K562 (cell line): ENCODE results near the gene FBXL3. TPM values are rescaled to one million over a fixed set of nuclear protein-coding genes. Genes with fewer than 3 reads are reported as not detected.
A peak's percentile ranks its signal among the peaks of the same experiment; 100 is the strongest.

Experiments
- ATAC-seq: fragments of 200-7000 bp; cut with Tn5 transposase; 3 replicates; pipeline ENCODE4 v1.9.1; 2020; ENCODE audit warnings: moderate library complexity
- BruUV-seq: library from RNA; stranded (reverse); fragments of 400-500 nt; replicated peaks from 2 replicates; lab custom pipeline; 2021; lab: Mats Ljungman, UMichigan
- CTCF ChIA-PET: fragments of 300-600 bp; formaldehyde crosslinking; extraction: SDS; loops from one replicate; lab custom pipeline; 2021; ENCODE audit warnings: low intra/inter-chr PET ratio; lab: Yijun Ruan, JAX
- POLR2A ChIA-PET: fragments of 300-600, 350-650 bp; sonication (Branson Sonifier 250); formaldehyde crosslinking; extraction: SDS; loops from one replicate; lab custom pipeline; 2021; ENCODE audit warnings: antibody characterized with exemption, inconsistent platforms; lab: Yijun Ruan, JAX
- DNase-seq, 4 experiments: peaks; one replicate each; pipeline versions ENCODE4 v3.0.0 to v3.0.0-alpha.2; 2011 to 2018; ENCODE audit warnings: low spot score in 3 of 4, mixed read lengths in 3 of 4; ENCODE audit errors: extremely low read depth in 1 of 4
- FAIRE-seq: peaks from 2 replicates; lab custom pipeline; 2011; peaks lifted over from hg19 to GRCh38; lab: Jason Lieb, UNC
- H2AFZ ChIP-seq: 2 replicates; pipeline ENCODE4 v1.6.0; 2011; ENCODE audit warnings: low read depth, low read length, control low read depth, inconsistent platforms
- H3K27ac ChIP-seq: fragments of 200-600 bp; 3 replicates; pipeline ENCODE4 v1.8.0; 2011; ENCODE audit warnings: low read depth, mild to moderate bottlenecking, control low read depth, inconsistent platforms, low read length, moderate library complexity, mixed read lengths; ENCODE audit errors: extremely low read depth
- H3K27me3 ChIP-seq, 2 experiments: fragments of 300-600 bp in 1 of 2; 2 replicates in 1 of 2; 3 replicates in 1 of 2; pipeline versions ENCODE4 v1.6.0 to v1.8.0; 2011; ENCODE audit warnings: inconsistent platforms in 2 of 2, low read length in 2 of 2, mild to moderate bottlenecking in 1 of 2, mixed read lengths in 1 of 2, moderate library complexity in 1 of 2; ENCODE audit not compliant: control insufficient read depth in 2 of 2, insufficient read depth in 2 of 2
- H3K36me3 ChIP-seq: fragments of 300-600 bp; 3 replicates; pipeline ENCODE4 v1.8.0; 2011; ENCODE audit warnings: mild to moderate bottlenecking, low read length, inconsistent platforms; ENCODE audit not compliant: control insufficient read depth, insufficient read depth
- H3K4me1 ChIP-seq, 2 experiments: fragments of 200-600 bp in 1 of 2; replicated peaks in 1 of 2; 2 replicates in 1 of 2; 3 replicates in 1 of 2; pipeline versions ENCODE4 v1.5.1 to v1.8.0; 2011; ENCODE audit warnings: inconsistent platforms in 2 of 2, low read length in 2 of 2, mild to moderate bottlenecking in 1 of 2, mixed read lengths in 1 of 2, moderate library complexity in 1 of 2; ENCODE audit not compliant: control insufficient read depth in 2 of 2, insufficient read depth in 2 of 2
- H3K4me2 ChIP-seq: 2 replicates; pipeline ENCODE4 v1.6.1; 2011; ENCODE audit warnings: low read length, control low read depth, inconsistent platforms, mixed read lengths; ENCODE audit not compliant: insufficient read depth
- H3K4me3 ChIP-seq: fragments of 200-600 bp; sonication (generic), shearing (Covaris generic); 2 replicates; pipeline ENCODE4 v1.5.1; 2016; ENCODE audit warnings: control low read depth, inconsistent platforms
- H3K79me2 ChIP-seq: fragments of 200-600 bp; 3 replicates; pipeline ENCODE4 v1.8.0; 2011; ENCODE audit warnings: low read length, inconsistent platforms; ENCODE audit not compliant: control insufficient read depth, insufficient read depth
- H3K9ac ChIP-seq, 2 experiments: 2 replicates each; pipeline versions ENCODE4 v1.6.0 to v1.6.1; 2011; ENCODE audit warnings: low read depth in 2 of 2, low read length in 2 of 2, control low read depth in 1 of 2, inconsistent platforms in 1 of 2, mild to moderate bottlenecking in 1 of 2, mixed read lengths in 1 of 2; ENCODE audit not compliant: insufficient read depth in 1 of 2
- H3K9me1 ChIP-seq: one replicate; pipeline ENCODE4 v1.6.0; 2011; ENCODE audit warnings: inconsistent platforms, mild to moderate bottlenecking, low read length, moderate library complexity; ENCODE audit not compliant: control insufficient read depth, insufficient read depth
- H3K9me3 ChIP-seq: replicated peaks from 2 replicates; pipeline ENCODE4 v1.5.1; 2011; ENCODE audit warnings: low read depth, low read length, inconsistent platforms; ENCODE audit not compliant: control insufficient read depth, insufficient read depth
- H4K20me1 ChIP-seq: replicated peaks from 2 replicates; pipeline ENCODE4 v1.6.1; 2011; ENCODE audit warnings: low read length, inconsistent platforms, mixed read lengths; ENCODE audit not compliant: control insufficient read depth, insufficient read depth
- AFF1 ChIP-seq, 2 experiments: fragments of 450-650 bp; IDR thresholded peaks; 2 replicates each; pipeline ENCODE4 v1.6.1; 2018; ENCODE audit warnings: mild to moderate bottlenecking in 2 of 2, low read depth in 1 of 2; ENCODE audit not compliant: partially characterized antibody in 2 of 2
- CBFA2T2 ChIP-seq: fragments of 450-650 bp; conservative IDR thresholded peaks from 2 replicates; pipeline ENCODE4 v1.6.1; 2017; ENCODE audit warnings: mild to moderate bottlenecking
- CREB3L1 ChIP-seq: fragments of 450-650 bp; IDR thresholded peaks from 2 replicates; pipeline ENCODE4 v1.6.1; 2014; ENCODE audit warnings: low read depth, mild to moderate bottlenecking, moderate library complexity, borderline replicate concordance
- MIER1 ChIP-seq: fragments of 450-650 bp; IDR thresholded peaks from 2 replicates; pipeline ENCODE4 v1.6.1; 2016; ENCODE audit warnings: antibody characterized with exemption, mild to moderate bottlenecking, low read depth
- NCOA4 ChIP-seq: fragments of 450-650 bp; IDR thresholded peaks from 2 replicates; pipeline ENCODE4 v1.6.1; 2018; ENCODE audit warnings: mild to moderate bottlenecking; ENCODE audit not compliant: partially characterized antibody
- SP1 ChIP-seq: sonication (generic); formaldehyde crosslinking; IDR thresholded peaks from 2 replicates; pipeline ENCODE4 v1.8.1; 2022; ENCODE audit warnings: mild to moderate bottlenecking, missing genetic modification reagents
- TCF7L2 ChIP-seq: fragments of 150-350 bp; IDR thresholded peaks from 2 replicates; pipeline ENCODE4 v1.6.1; 2016; ENCODE audit warnings: low read depth, mild to moderate bottlenecking, low read length, moderate library complexity
- ZNF121 ChIP-seq: sonication (generic); formaldehyde crosslinking; conservative IDR thresholded peaks from 2 replicates; pipeline ENCODE4 v1.8.0; 2022; ENCODE audit warnings: missing genetic modification reagents
- ZNF263 ChIP-seq: sonication (generic); formaldehyde crosslinking; IDR thresholded peaks from 2 replicates; pipeline ENCODE4 v1.8.0; 2022; ENCODE audit warnings: mild to moderate bottlenecking, missing genetic modification reagents, borderline replicate concordance
- WGBS: fragments of 100-300 bp; shearing (Covaris generic); methylation state at CpG from one replicate; pipeline ENCODE4 v1.1.6; 2016; ENCODE audit warnings: low coverage, mixed read lengths; ENCODE audit not compliant: insufficient coverage; ENCODE audit errors: missing lambda C conversion rate; 5-methylcytosine and 5-hydroxymethylcytosine counted together
- in situ Hi-C: fragments of 300-500 bp; cut with MboI; formaldehyde crosslinking; loops from 4 replicates; pipeline ENCODE4 v1.15.0; 2018; ENCODE audit warnings: inconsistent platforms, mixed read lengths
- intact Hi-C: fragments of 100-400 bp; cut with micrococcal nuclease; formaldehyde crosslinking; loops from 2 replicates; pipeline ENCODE4 v1.14.2; 2022
- polyA plus RNA-seq, 8 experiments: library from polyadenylated mRNA; depleted of rRNA in 4 of 8; stranded (reverse) in 5 of 8; unstranded in 3 of 8; fragments of >200 nt; fragmentation: Nextera tagmentation in 2 of 8; fragmentation: Illumina TruSeq in 1 of 8; extraction: Ambion mirVana in 2 of 8; extraction: Trizol in 1 of 8; gene quantifications; 2 replicates each; pipeline versions ENCODE4 v1.2.1 to v1.2.3, GENCODE V29; 2011 to 2014; ENCODE audit warnings: inconsistent platforms in 1 of 8, missing spikeins in 1 of 8
- total RNA-seq, 7 experiments: library from RNA; depleted of rRNA in 6 of 7; stranded (reverse); fragments of >200 nt in 6 of 7; fragmentation: Illumina TruSeq in 2 of 7; extraction: Trizol in 2 of 7; gene quantifications; 2 replicates each; pipeline versions ENCODE4 v1.2.1 to v1.2.3, GENCODE V29; 2011 to 2021; ENCODE audit warnings: low replicate concordance in 1 of 7

The FBXL3 gene
- total and polyA plus RNA-seq, 9 of the 15 experiments (the other 6 are each of a cell fraction or from before 2014, with no cell fraction given): 3.8 to 16.4 (median 12.6) TPM

- no peak for DNase-seq
- H3K79me2 ChIP-seq: no peaks in the 10 kb centered on the region
- FAIRE-seq: no peak
- peaks cover 0 to 4% of the 10 kb centered on the region in 2 experiments; a peak in 2 of 5 replicates for H3K4me1 ChIP-seq
- no peak overlapping the region for H3K4me3 ChIP-seq
- no peak overlapping the region for H3K9ac ChIP-seq
- no TSS peak for BruUV-seq
- TF ChIP-seq ZNF121 (CRISPR knock-in tag): 0 out of 2 replicates have a peak, but pooled peaks have one; percentile 9
- no peak for TF ChIP-seq TCF7L2
- H2AFZ ChIP-seq: no peak overlapping the region
- H3K9me3 ChIP-seq: no peaks in the 10 kb centered on the region
- H3K36me3 ChIP-seq: no peaks in the 10 kb centered on the region
- no peaks in the 10 kb centered on the region for H3K9me1 ChIP-seq
- CTCF ChIA-PET: no interaction called here
- no peak overlapping the region for H3K4me2 ChIP-seq
- intact Hi-C loops (loop anchor here (10.0 kb wide), 1 partner anchor 1109 kb away; no protein-coding TSS in a partner anchor), in situ Hi-C loops (no loop called here)
- WGBS: 25% methylated on average over 4 of the region's 5 CpGs
- no peak overlapping the region for H3K27ac ChIP-seq
- H4K20me1 ChIP-seq: no peaks in the 10 kb centered on the region
- ATAC-seq: no peak
- no peaks in the 10 kb centered on the region; a peak in 2 of 5 replicates for H3K27me3 ChIP-seq
- POLR2A ChIA-PET: no interaction called here
Measured at GRCh38 chr13:76983676-76984075, 43.3 kb downstream of the FBXL3 start.

- ATAC-seq: no peak
Measured at GRCh38 chr13:76982061-76982460, 44.9 kb downstream of the FBXL3 start.

More at GRCh38 chr13:76982061-76982460, 44.9 kb downstream of the FBXL3 start:
- Histone ChIP-seq H3K27me3 (peaks cover 0 to 4% of the 10 kb centered on the region in 2 experiments; a peak in 3 of 5 replicates), H3K9me3 (no peaks in the 10 kb centered on the region), H4K20me1 (no peaks in the 10 kb centered on the region), H3K4me1 (peaks cover 0 to 4% of the 10 kb centered on the region in 2 experiments; a peak in 2 of 5 replicates), H3K79me2 (no peaks in the 10 kb centered on the region), H3K9ac (no peak overlapping the region), H3K4me3 (no peak overlapping the region), H3K27ac (no peak overlapping the region), H3K36me3 (no peaks in the 10 kb centered on the region), H2AFZ (no peak overlapping the region)
- in situ Hi-C loops: no loop called here
- ChIA-PET POLR2A (no interaction called here), CTCF (no interaction called here)
- no peak for DNase-seq
- whole genome bisulfite sequencing: 12% methylated on average over 6 of the region's 6 CpGs
- BruUV-seq: no TSS peak
- TF ChIP-seq CBFA2T2 (no peak), NCOA4 (no peak), SP1 (CRISPR knock-in tag) (no peak), ZNF263 (CRISPR knock-in tag) (no peak), CREB3L1 (no peak), AFF1 (IDR thresholded peaks at IDR 0.05; ENCODE audit: low read depth in 1 of 2, partially characterized antibody in 2 of 2) (no peak), MIER1 (no peak)
- TF ChIP-seq, all 486 proteins: peak for 0
- no peak for FAIRE-seq
- Histone ChIP-seq H3K4me2 (no peak overlapping the region), H3K9me1 (no peaks in the 10 kb centered on the region)
- intact Hi-C loops: loop anchor here (10.0 kb wide), 1 partner anchor 1107 kb away; no protein-coding TSS in a partner anchor
